ENCODE data around the gene SERTM1. TPM values are rescaled to one million over a fixed set of nuclear protein-coding genes. Genes with fewer than 3 reads are reported as not detected.

Gene SERTM1
- total and polyA plus RNA-seq, 4 donors = 2.9 to 14.3 (median 7.4) TPM

DNA sequence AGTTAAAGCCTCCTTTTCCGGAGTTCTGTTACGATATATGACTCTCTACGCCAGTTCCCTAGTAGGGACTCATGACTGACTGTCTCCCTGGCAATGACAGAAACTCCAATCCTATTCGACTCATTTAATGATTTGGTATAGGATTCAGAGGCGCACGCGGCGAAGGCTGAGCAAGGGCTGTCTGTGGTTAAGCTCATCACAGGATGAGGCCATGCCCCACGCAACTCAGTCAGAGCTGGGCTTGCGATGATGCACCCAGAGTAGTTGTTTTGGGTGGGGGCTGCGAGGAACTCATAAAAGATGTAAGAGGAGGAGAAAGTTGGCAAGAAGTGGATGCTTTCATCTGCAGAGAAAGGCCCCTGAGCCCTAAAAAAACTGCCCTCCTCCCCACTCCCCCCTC lies 468 bp upstream of the SERTM1 start:
- peak in 1 of 6 donors; percentile 23 for DNase-seq (ENCODE audit: low read depth in 4 of 6, low spot score in 6 of 6)
- Histone ChIP-seq H3K4me3 (ENCODE audit: low read depth, low read length) (peak overlapping the region; percentile 17), H3K27ac (ENCODE audit: low read depth, low read length) (no peak overlapping the region), H3K27me3 (ENCODE audit: control insufficient read depth, insufficient read depth, low read length) (peaks cover 29% of the 10 kb centered on the region), H3K9me3 (ENCODE audit: control insufficient read depth, insufficient read depth, low read length) (no peaks in the 10 kb centered on the region), H3K4me1 (ENCODE audit: control insufficient read depth, insufficient read depth, low read length) (peaks cover 15% of the 10 kb centered on the region), H3K36me3 (ENCODE audit: control insufficient read depth, insufficient read depth, low read length) (no peaks in the 10 kb centered on the region)
- 22% methylated on average over 9 of the region's 11 CpGs for WGBS (ENCODE audit: insufficient coverage)

DNA sequence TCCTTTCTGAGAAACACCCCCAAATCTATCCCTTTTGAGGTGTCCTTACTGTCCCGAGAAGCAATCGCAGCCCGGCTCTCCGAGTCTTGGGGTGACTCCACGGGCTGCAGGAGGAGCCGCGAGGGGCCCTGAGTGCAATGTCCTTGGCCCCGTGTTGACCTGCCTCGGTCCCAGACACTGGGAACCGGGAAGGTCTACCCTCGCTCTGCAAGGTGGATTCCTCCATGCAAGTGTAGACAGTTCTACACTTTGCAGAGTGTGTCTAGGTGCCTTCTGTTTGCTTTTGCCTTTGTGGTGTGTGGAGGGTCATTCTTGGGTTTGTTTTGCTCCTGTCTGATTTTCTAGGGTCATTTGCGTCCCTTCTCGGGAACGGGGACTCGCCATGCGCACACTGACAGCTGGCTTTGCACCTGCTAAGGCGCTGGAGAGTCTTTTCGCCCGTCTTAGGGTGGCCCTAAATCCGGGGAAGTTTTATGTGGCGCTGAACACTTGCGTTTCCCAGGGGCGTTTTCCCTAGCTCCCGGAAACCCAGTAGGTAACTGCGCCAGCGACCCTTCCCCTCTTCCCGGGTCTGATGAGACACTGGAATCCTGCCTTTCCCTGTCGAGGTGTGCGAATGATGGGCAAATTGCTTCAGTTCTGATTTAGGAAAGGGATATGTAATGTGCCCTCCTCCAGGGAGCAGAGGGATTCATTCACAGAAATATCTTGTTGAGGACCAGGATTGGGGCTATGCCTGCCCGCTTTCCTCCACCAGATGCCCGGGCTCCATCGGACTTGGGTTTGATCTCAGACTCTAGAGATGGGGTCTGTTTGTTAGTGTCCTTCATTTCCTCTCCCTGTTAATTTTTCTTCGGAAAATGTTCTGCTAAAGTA lies 755 bp downstream of the SERTM1 start:
- H3K27ac ChIP-seq (ENCODE audit: low read depth, low read length) = no peak overlapping the region
- H3K9me3 ChIP-seq (ENCODE audit: control insufficient read depth, insufficient read depth, low read length) = no peaks in the 10 kb centered on the region
- H3K4me1 ChIP-seq (ENCODE audit: control insufficient read depth, insufficient read depth, low read length) = peaks cover 15% of the 10 kb centered on the region
- DNase-seq (ENCODE audit: low read depth in 4 of 6, low spot score in 6 of 6) = peak in 1 of 6 donors; percentile 24
- H3K27me3 ChIP-seq (ENCODE audit: control insufficient read depth, insufficient read depth, low read length) = peaks cover 29% of the 10 kb centered on the region
- H3K4me3 ChIP-seq (ENCODE audit: low read depth, low read length) = peak overlapping the region; percentile 24
- H3K36me3 ChIP-seq (ENCODE audit: control insufficient read depth, insufficient read depth, low read length) = no peaks in the 10 kb centered on the region
- WGBS (ENCODE audit: insufficient coverage) = 3% methylated on average over 28 of the region's 33 CpGs

DNA sequence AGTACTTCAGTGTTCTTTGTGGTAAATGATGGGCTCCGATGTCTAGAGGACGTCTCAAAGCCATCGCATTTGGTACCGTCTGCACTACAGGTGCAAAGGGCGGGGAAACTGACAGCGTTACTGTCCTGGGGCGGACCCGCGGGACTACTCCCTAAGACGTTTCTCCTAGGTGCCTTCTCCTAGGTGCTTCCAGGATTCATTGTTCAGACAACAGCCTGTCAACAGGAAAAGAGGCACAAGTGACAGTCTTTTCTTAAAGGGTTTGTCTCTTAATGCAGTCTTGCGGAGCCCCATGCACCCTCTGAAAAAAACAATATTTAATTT lies 1.4 kb downstream of the SERTM1 start:
- no peak for DNase-seq (ENCODE audit: low read depth in 4 of 6, low spot score in 6 of 6)
- Histone ChIP-seq H3K36me3 (ENCODE audit: control insufficient read depth, insufficient read depth, low read length) (no peaks in the 10 kb centered on the region), H3K27me3 (ENCODE audit: control insufficient read depth, insufficient read depth, low read length) (peaks cover 29% of the 10 kb centered on the region), H3K4me1 (ENCODE audit: control insufficient read depth, insufficient read depth, low read length) (peaks cover 15% of the 10 kb centered on the region), H3K9me3 (ENCODE audit: control insufficient read depth, insufficient read depth, low read length) (no peaks in the 10 kb centered on the region), H3K27ac (ENCODE audit: low read depth, low read length) (no peak overlapping the region), H3K4me3 (ENCODE audit: low read depth, low read length) (no peak overlapping the region)
- 24% methylated on average over 10 of the region's 11 CpGs for WGBS (ENCODE audit: insufficient coverage)

- H3K9me3 ChIP-seq (ENCODE audit: control insufficient read depth, insufficient read depth, low read length) = no peaks in the 10 kb centered on the region
- WGBS (ENCODE audit: insufficient coverage) = 36% methylated on average over 3 of the region's 6 CpGs
- peak in 2 of 6 donors; percentile 26 to 27 for DNase-seq (ENCODE audit: low read depth in 4 of 6, low spot score in 6 of 6)
- H3K27ac ChIP-seq (ENCODE audit: low read depth, low read length) = no peak overlapping the region
- H3K36me3 ChIP-seq (ENCODE audit: control insufficient read depth, insufficient read depth, low read length) = no peaks in the 10 kb centered on the region
- H3K4me1 ChIP-seq (ENCODE audit: control insufficient read depth, insufficient read depth, low read length) = no peaks in the 10 kb centered on the region
- peaks cover 2% of the 10 kb centered on the region for H3K27me3 ChIP-seq (ENCODE audit: control insufficient read depth, insufficient read depth, low read length)
- H3K4me3 ChIP-seq (ENCODE audit: low read depth, low read length) = no peak overlapping the region
Observed at GRCh38 chr13:36680913-36681312, 7.1 kb downstream of the SERTM1 start.

DNA sequence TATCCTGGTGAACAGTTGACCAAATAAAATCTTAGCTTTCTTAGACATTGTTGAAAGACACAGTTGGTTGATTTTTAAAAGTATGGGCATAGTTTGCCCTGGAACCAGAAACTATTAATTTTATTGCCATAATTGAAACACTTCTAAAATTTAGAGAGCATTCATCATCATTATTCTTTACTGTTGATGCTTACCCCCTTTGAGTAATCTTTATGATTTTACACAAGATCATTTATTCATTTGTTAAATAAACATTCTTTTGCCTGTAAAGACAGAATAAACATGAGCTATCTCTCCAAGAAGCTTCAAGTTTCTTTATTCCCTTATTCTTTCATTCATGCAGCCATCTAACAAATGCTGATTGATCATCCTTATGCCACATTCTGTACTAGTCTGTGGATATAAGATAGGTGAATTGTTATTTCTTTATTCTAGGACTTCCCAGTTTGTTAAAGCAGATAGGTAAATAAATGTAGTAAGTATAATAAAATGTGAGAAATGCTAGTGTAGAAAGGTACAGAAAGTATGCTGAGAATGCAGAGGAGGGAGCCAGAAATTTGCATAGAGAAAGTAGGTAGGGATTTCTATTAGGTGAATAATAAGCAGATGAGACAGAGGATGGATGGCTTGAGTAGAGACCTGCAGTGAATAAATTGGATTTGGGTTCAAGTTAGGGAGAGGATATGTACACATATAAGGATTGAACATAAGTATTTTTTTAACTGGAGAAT lies 8.2 kb downstream of the SERTM1 start:
- H3K9me3 ChIP-seq (ENCODE audit: control insufficient read depth, insufficient read depth, low read length) = no peaks in the 10 kb centered on the region
- H3K27ac ChIP-seq (ENCODE audit: low read depth, low read length) = no peak overlapping the region
- H3K4me3 ChIP-seq (ENCODE audit: low read depth, low read length) = no peak overlapping the region
- no peaks in the 10 kb centered on the region for H3K27me3 ChIP-seq (ENCODE audit: control insufficient read depth, insufficient read depth, low read length)
- no peaks in the 10 kb centered on the region for H3K36me3 ChIP-seq (ENCODE audit: control insufficient read depth, insufficient read depth, low read length)
- no peak for DNase-seq (ENCODE audit: low read depth in 4 of 6, low spot score in 6 of 6)
- H3K4me1 ChIP-seq (ENCODE audit: control insufficient read depth, insufficient read depth, low read length) = no peaks in the 10 kb centered on the region

- WGBS (ENCODE audit: insufficient coverage) = 100% methylated on average over 2 of the region's 6 CpGs
- H3K27me3 ChIP-seq (ENCODE audit: control insufficient read depth, insufficient read depth, low read length) = no peaks in the 10 kb centered on the region
- H3K9me3 ChIP-seq (ENCODE audit: control insufficient read depth, insufficient read depth, low read length) = no peaks in the 10 kb centered on the region
- no peak overlapping the region for H3K27ac ChIP-seq (ENCODE audit: low read depth, low read length)
- no peak for DNase-seq (ENCODE audit: low read depth in 4 of 6, low spot score in 6 of 6)
- H3K4me1 ChIP-seq (ENCODE audit: control insufficient read depth, insufficient read depth, low read length) = no peaks in the 10 kb centered on the region
- no peak overlapping the region for H3K4me3 ChIP-seq (ENCODE audit: low read depth, low read length)
- H3K36me3 ChIP-seq (ENCODE audit: control insufficient read depth, insufficient read depth, low read length) = no peaks in the 10 kb centered on the region
Observed at GRCh38 chr13:36683701-36684100, 9.9 kb downstream of the SERTM1 start.

DNA sequence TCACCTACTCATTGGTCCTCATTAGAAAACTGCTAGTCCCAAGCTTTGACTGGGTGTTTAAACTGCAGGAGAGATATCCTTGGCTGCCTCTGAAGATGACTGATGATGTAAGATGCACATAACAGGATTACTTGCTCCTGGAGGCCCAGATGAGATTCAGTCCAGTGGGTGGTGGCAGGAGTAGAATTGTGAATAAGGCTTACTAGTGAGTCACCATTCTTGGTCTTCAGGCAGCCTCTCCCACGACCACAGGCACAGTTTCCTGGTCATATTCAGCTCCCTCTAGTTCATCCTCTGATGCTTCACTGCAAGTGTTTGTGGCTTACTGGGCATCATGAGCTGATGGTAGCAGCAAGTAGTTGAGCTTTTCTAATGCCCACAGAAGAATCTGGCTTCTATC lies 12.1 kb downstream of the SERTM1 start:
- H3K27ac ChIP-seq (ENCODE audit: low read depth, low read length) = no peak overlapping the region
- H3K27me3 ChIP-seq (ENCODE audit: control insufficient read depth, insufficient read depth, low read length) = no peaks in the 10 kb centered on the region
- no peaks in the 10 kb centered on the region for H3K4me1 ChIP-seq (ENCODE audit: control insufficient read depth, insufficient read depth, low read length)
- H3K36me3 ChIP-seq (ENCODE audit: control insufficient read depth, insufficient read depth, low read length) = no peaks in the 10 kb centered on the region
- 80% methylated on average over 1 of the region's 1 CpG for WGBS (ENCODE audit: insufficient coverage)
- no peak for DNase-seq (ENCODE audit: low read depth in 4 of 6, low spot score in 6 of 6)
- H3K9me3 ChIP-seq (ENCODE audit: control insufficient read depth, insufficient read depth, low read length) = no peaks in the 10 kb centered on the region
- H3K4me3 ChIP-seq (ENCODE audit: low read depth, low read length) = no peak overlapping the region

GRCh38 chr13:36696410-36697010 lies 22.7 kb downstream of the SERTM1 start:
- Histone ChIP-seq H3K36me3 (ENCODE audit: control insufficient read depth, insufficient read depth, low read length) (no peaks in the 10 kb centered on the region), H3K4me3 (ENCODE audit: low read depth, low read length) (no peak overlapping the region), H3K9me3 (ENCODE audit: control insufficient read depth, insufficient read depth, low read length) (no peaks in the 10 kb centered on the region), H3K27ac (ENCODE audit: low read depth, low read length) (no peak overlapping the region), H3K27me3 (ENCODE audit: control insufficient read depth, insufficient read depth, low read length) (no peaks in the 10 kb centered on the region), H3K4me1 (ENCODE audit: control insufficient read depth, insufficient read depth, low read length) (no peaks in the 10 kb centered on the region)
- DNase-seq (ENCODE audit: low read depth in 4 of 6, low spot score in 6 of 6) = peak in 2 of 6 donors; percentile 19 to 80
- WGBS (ENCODE audit: insufficient coverage) = 17% methylated on average over 1 of the region's 9 CpGs

DNA sequence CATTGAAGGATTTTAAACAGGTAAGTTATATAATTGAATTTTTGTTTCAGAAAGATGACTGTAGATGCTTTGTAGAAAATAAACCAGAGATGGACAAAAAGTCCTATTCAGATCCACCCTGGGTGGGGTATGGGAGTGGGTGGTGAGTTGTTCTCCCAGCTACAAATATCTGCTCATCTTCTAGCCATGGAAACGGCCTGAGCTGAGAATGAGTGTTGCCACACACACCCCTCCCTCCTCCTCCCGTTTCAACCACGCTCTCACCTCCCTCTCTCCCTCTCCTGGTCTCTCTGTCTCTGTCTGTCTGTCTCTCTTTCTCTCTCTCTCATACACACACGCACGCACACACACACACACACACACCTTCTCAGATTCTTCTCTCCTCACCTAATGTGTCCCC lies 26.4 kb downstream of the SERTM1 start:
- 92% methylated on average over 4 of the region's 5 CpGs for WGBS (ENCODE audit: insufficient coverage)

More for the DNA sequence above, 26.4 kb downstream of the SERTM1 start:
- H3K27ac ChIP-seq (ENCODE audit: low read depth, low read length) = no peak overlapping the region
- H3K4me1 ChIP-seq (ENCODE audit: control insufficient read depth, insufficient read depth, low read length) = no peaks in the 10 kb centered on the region
- no peaks in the 10 kb centered on the region for H3K9me3 ChIP-seq (ENCODE audit: control insufficient read depth, insufficient read depth, low read length)
- no peak for DNase-seq (ENCODE audit: low read depth in 4 of 6, low spot score in 6 of 6)
- no peaks in the 10 kb centered on the region for H3K36me3 ChIP-seq (ENCODE audit: control insufficient read depth, insufficient read depth, low read length)
- H3K27me3 ChIP-seq (ENCODE audit: control insufficient read depth, insufficient read depth, low read length) = no peaks in the 10 kb centered on the region
- no peak overlapping the region for H3K4me3 ChIP-seq (ENCODE audit: low read depth, low read length)

Data from spinal cord (tissue), 10 donors.